ENCODE data around the gene SOX8. TPM values are rescaled to one million over a fixed set of nuclear protein-coding genes. Genes with fewer than 3 reads are reported as not detected.

SOX8 gene
- total RNA-seq, 4 donors from 2014 or later = 0.10 to 0.91 (median 0.33) TPM

DNA sequence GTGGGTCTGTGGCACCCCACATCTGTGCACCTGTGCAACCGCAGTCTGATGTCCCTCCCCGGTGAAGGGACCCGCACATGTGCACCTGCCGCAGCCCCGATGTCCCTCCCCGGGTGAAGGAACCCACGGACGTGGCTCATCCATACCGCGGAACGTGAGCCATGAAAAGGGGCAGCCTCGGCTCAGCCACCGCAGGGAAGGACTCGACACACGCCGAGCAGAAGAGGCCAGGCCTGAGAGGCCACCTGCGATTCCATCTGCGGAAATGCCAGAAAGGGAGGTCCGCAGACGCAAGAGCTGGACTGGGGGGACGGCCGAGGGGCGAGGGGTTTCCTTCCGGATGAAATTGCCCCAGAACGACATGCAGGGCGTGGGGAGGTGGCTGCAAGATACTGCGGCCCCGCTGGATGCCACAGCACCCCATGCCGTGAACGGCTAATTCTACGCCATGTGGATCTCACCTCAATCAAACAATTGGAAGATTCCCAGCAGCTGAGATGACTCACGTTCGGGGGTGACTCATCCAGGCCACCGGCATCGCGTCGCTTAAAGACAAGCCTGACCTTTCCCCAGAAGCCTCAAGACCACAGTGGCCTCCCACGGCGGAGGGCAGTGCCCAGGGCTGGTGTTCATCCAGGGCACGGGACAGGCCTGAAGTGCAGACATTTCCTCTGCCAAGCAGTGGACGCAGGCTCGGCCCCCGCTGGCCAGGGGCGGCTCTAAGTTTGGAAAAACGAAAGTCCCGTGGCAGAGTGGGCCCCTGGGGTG is 21.0 kb downstream of the SOX8 start:
- DNase-seq (peak; percentile 13 to 48), ATAC-seq (peak; percentile 63 to 79)
- intact Hi-C loops (cut with DNase I; ENCODE audit: low total_unique reads) (no loop called here), in situ Hi-C loops (cut with MboI; ENCODE audit: low sequenced_read_pairs in 4 of 4) (no loop called here)
- TF ChIP-seq, protein P1, sequence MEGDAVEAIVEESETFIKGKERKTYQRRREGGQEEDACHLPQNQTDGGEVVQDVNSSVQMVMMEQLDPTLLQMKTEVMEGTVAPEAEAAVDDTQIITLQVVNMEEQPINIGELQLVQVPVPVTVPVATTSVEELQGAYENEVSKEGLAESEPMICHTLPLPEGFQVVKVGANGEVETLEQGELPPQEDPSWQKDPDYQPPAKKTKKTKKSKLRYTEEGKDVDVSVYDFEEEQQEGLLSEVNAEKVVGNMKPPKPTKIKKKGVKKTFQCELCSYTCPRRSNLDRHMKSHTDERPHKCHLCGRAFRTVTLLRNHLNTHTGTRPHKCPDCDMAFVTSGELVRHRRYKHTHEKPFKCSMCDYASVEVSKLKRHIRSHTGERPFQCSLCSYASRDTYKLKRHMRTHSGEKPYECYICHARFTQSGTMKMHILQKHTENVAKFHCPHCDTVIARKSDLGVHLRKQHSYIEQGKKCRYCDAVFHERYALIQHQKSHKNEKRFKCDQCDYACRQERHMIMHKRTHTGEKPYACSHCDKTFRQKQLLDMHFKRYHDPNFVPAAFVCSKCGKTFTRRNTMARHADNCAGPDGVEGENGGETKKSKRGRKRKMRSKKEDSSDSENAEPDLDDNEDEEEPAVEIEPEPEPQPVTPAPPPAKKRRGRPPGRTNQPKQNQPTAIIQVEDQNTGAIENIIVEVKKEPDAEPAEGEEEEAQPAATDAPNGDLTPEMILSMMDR (IDR thresholded peaks at IDR 0.05 in 4 of 5, conservative IDR thresholded peaks at IDR 0.05 in 1 of 5) = no peak
- no peak for TF ChIP-seq POLR2A (IDR thresholded peaks at IDR 0.05)
- no peaks in the 10 kb centered on the region for H3K4me1 ChIP-seq
- H3K27ac ChIP-seq = no peak overlapping the region
- H3K27me3 ChIP-seq = peaks cover 18 to 43% (median 25%) of the 10 kb centered on the region in 3 donors
- no peaks in the 10 kb centered on the region for H3K36me3 ChIP-seq
- H3K9me3 ChIP-seq = no peaks in the 10 kb centered on the region
- H3K4me3 ChIP-seq = no peak overlapping the region

DNA sequence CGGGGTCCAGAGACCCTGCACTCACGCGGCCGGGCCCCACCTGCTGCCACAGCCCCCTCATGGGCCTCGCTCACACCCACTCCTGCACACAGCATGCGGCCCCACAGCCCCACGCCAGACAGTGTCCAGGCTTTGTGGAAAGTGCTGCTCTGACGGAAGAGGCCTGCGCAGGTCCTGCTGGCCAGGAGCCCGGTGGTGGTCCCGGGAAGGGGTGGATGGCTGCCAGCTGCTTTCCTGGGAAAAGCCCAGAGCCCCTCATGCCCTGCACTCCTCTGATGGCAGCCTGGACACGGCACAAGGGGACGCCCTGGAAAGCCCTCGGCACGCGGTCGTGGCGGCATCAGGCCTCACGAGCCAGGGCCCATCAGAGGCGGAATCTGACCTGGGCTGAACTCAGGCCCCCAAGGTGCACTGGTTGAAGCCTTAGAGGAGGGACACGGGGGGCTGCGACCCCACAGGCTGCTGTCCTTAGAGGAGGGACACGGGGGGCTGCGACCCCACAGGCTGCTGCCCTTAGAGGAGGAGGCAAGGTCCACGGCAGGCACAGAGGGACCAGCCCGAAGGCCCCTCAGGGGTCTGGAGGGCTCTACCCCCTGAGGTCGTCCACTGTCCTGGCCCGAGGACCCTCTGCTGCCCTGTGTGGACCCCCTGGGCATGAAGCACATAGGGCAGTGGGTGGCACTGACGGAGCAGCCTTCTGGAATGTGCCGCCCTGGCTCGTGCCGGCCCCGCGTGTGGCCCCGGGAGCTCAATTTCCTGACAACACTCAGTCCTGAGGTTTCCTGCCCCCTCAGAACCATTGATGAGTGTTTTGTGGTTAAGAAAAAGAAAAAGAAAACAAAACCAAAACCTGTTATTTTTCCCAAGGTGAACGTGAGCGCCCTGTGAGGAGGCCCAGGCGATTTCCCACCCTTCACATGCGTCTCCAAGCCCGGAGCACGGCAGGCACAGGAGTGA is 22.1 kb downstream of the SOX8 start:
- intact Hi-C loops (cut with DNase I; ENCODE audit: low total_unique reads) (no loop called here), in situ Hi-C loops (cut with MboI; ENCODE audit: low sequenced_read_pairs in 4 of 4) (no loop called here)
- Histone ChIP-seq H3K27ac (no peak overlapping the region), H3K9me3 (no peaks in the 10 kb centered on the region), H3K4me1 (no peaks in the 10 kb centered on the region), H3K36me3 (no peaks in the 10 kb centered on the region), H3K4me3 (no peak overlapping the region), H3K27me3 (peaks cover 14 to 32% (median 22%) of the 10 kb centered on the region in 3 donors)
- TF ChIP-seq POLR2A (IDR thresholded peaks at IDR 0.05) = no peak
- TF ChIP-seq, protein P1 (IDR thresholded peaks at IDR 0.05 in 4 of 5, conservative IDR thresholded peaks at IDR 0.05 in 1 of 5) = no peak
- DNase-seq = no peak
- no peak for ATAC-seq

DNA sequence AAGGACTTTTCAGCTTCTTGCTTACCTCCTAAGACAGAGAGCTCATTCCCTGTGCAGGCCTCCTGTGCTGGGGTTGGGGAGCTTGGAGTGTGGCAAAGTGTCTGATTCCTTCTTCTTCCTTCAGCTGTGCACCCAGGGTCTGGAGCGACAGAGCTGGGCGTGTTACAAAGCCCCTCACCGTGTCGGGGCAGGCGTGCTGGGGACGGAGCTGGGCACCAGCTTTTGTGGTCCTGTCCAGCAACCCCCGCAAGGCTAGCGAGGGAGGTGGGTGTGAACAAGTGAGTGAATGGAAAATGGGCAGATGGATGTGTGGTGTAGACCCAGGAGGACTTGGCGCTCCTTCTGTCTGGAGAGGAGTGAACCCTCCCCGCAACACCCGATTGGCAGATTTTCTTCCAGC is 23.7 kb downstream of the SOX8 start:
- no peaks in the 10 kb centered on the region for H3K36me3 ChIP-seq
- ATAC-seq = no peak
- TF ChIP-seq POLR2A (IDR thresholded peaks at IDR 0.05) = no peak
- TF ChIP-seq, protein P1 (IDR thresholded peaks at IDR 0.05 in 4 of 5, conservative IDR thresholded peaks at IDR 0.05 in 1 of 5) = no peak
- H3K4me1 ChIP-seq = no peaks in the 10 kb centered on the region
- intact Hi-C loops (cut with DNase I; ENCODE audit: low total_unique reads) (no loop called here), in situ Hi-C loops (cut with MboI; ENCODE audit: low sequenced_read_pairs in 4 of 4) (no loop called here)
- H3K9me3 ChIP-seq = no peaks in the 10 kb centered on the region
- DNase-seq = no peak
- no peak overlapping the region for H3K27ac ChIP-seq
- H3K4me3 ChIP-seq = no peak overlapping the region
- peaks cover 19 to 28% (median 21%) of the 10 kb centered on the region in 3 donors for H3K27me3 ChIP-seq

DNA sequence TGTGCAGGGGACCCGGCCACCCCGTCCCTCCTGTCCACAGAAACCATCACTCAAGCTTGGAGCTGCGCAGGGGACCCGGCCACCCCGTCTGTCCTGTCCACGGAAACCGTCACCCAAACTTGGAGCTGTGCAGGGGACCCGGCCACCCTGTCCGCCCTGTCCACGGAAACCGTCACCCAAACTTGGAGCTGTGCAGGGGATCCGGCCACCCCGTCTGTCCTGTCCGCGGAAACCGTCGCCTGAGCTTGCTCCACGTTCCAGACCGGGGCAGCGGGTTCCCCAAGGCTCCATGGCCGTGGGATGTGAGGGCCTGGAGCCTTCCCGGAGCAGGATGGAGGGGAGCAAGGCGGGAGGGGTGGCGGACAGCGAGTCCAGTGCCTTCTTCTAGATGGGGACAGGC is 25.2 kb downstream of the SOX8 start:
- ATAC-seq (no peak), DNase-seq (no peak)
- no peak for TF ChIP-seq POLR2A (IDR thresholded peaks at IDR 0.05)
- TF ChIP-seq, protein P1 (IDR thresholded peaks at IDR 0.05 in 4 of 5, conservative IDR thresholded peaks at IDR 0.05 in 1 of 5) = no peak
- H3K27ac ChIP-seq = no peak overlapping the region
- no peaks in the 10 kb centered on the region for H3K36me3 ChIP-seq
- no peaks in the 10 kb centered on the region for H3K9me3 ChIP-seq
- intact Hi-C loops (cut with DNase I; ENCODE audit: low total_unique reads) = no loop called here
- no peaks in the 10 kb centered on the region for H3K4me1 ChIP-seq
- in situ Hi-C loops (cut with MboI; ENCODE audit: low sequenced_read_pairs in 4 of 4) = no loop called here
- H3K4me3 ChIP-seq = no peak overlapping the region
- peaks cover 11 to 18% (median 17%) of the 10 kb centered on the region in 3 donors for H3K27me3 ChIP-seq

Data from gastrocnemius medialis (tissue), 4 donors.